ENCODE results near the gene SYVN1.

DNA sequence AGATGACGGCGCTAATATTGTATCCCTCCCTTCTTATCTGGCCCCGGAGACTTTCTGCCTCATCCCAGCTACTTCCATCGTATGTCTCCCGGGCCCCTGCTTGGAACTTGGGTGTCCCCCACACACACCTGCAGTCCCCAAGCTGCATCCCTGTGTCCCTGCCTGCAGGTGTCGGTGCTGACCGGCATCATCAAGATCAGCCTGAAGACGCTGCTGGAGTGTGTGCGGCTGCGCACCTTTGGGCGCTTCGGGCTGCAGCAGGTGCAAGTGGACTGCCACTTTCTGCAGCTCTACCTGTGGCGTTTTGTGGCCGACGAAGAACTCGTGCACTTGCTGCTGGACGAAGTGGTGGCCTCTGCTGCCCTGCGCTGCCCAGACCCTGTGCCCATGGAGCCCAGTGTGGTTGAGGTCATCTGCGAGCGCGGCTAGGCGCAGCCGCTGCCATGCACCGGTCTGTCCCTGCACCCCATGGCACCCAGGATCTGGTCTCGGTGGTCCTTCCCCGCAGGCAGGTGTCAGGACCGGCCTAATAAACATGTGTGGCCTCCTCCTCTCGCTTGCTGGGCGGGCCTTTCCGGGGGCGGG lies 23.1 kb downstream of the SYVN1 start:
- TF ChIP-seq, protein P1, sequence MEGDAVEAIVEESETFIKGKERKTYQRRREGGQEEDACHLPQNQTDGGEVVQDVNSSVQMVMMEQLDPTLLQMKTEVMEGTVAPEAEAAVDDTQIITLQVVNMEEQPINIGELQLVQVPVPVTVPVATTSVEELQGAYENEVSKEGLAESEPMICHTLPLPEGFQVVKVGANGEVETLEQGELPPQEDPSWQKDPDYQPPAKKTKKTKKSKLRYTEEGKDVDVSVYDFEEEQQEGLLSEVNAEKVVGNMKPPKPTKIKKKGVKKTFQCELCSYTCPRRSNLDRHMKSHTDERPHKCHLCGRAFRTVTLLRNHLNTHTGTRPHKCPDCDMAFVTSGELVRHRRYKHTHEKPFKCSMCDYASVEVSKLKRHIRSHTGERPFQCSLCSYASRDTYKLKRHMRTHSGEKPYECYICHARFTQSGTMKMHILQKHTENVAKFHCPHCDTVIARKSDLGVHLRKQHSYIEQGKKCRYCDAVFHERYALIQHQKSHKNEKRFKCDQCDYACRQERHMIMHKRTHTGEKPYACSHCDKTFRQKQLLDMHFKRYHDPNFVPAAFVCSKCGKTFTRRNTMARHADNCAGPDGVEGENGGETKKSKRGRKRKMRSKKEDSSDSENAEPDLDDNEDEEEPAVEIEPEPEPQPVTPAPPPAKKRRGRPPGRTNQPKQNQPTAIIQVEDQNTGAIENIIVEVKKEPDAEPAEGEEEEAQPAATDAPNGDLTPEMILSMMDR (IDR thresholded peaks at IDR 0.05), result no peak
- TF ChIP-seq POLR2AphosphoS5 (IDR thresholded peaks at IDR 0.05; ENCODE audit: low read depth, low read length) (no peak), TEAD4 (IDR thresholded peaks at IDR 0.05; ENCODE audit: borderline replicate concordance, insufficient read depth) (no peak), EP300 (IDR thresholded peaks at IDR 0.05; ENCODE audit: borderline replicate concordance in 1 of 2, low read depth in 1 of 2, low read length in 1 of 2) (no peak), NRF1 (IDR thresholded peaks at IDR 0.05; ENCODE audit: low read depth, low read length) (no peak), JUND (IDR thresholded peaks at IDR 0.05) (no peak)
- TF ChIP-seq, protein P2, sequence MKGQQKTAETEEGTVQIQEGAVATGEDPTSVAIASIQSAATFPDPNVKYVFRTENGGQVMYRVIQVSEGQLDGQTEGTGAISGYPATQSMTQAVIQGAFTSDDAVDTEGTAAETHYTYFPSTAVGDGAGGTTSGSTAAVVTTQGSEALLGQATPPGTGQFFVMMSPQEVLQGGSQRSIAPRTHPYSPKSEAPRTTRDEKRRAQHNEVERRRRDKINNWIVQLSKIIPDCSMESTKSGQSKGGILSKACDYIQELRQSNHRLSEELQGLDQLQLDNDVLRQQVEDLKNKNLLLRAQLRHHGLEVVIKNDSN (IDR thresholded peaks at IDR 0.05; ENCODE audit: borderline replicate concordance, low read depth), result no peak
